RWPE1 (cell line): ENCODE measurements around the gene PRIMPOL.

ENCODE experiments used
- CTCF ChIA-PET: fragments of 350-600 bp; sonication (Branson Sonifier 250); formaldehyde crosslinking; extraction: SDS; loops from one replicate; lab custom pipeline; 2021; lab: Yijun Ruan, JAX
- POLR2A ChIA-PET: fragments of 400-600 bp; formaldehyde crosslinking; extraction: SDS; loops from one replicate; lab custom pipeline; 2020; ENCODE audit warnings: antibody characterized with exemption; ENCODE audit not compliant: low non-redundant PET; lab: Yijun Ruan, JAX
- DNase-seq: peaks from one replicate; pipeline ENCODE4 v3.0.0; 2012; ENCODE audit warnings: low spot score
- H3K27ac ChIP-seq: fragments of 450-650 bp; 2 replicates; pipeline ENCODE4 v1.5.1; 2017
- CTCF ChIP-seq: fragments of 450-650 bp; conservative IDR thresholded peaks from 2 replicates; pipeline ENCODE4 v1.5.1; 2017; ENCODE audit warnings: low read depth, mild to moderate bottlenecking

PRIMPOL gene

GRCh38 chr4:184743650-184744049 is 94.1 kb downstream of the PRIMPOL start:
- ChIA-PET POLR2A (no interaction called here), CTCF (no interaction called here)
- no peak for DNase-seq
- H3K27ac ChIP-seq, result no peak overlapping the region
- TF ChIP-seq CTCF, result no peak

- POLR2A ChIA-PET, result no interaction called here
- TF ChIP-seq CTCF, result no peak
- no peak for DNase-seq
- CTCF ChIA-PET, result no interaction called here
- H3K27ac ChIP-seq, result no peak overlapping the region
Observed at GRCh38 chr4:184744236-184744635, 94.7 kb downstream of the PRIMPOL start.
